Endothelial cell of umbilical vein (primary cell): ENCODE data around the gene CMSS1. TPM values are rescaled to one million over a fixed set of nuclear protein-coding genes. Genes with fewer than 3 reads are reported as not detected.

Source experiments
- BruUV-seq: library from RNA; stranded (reverse); fragments of 400-500 nt; replicated peaks from 2 replicates; lab custom pipeline; 2021; lab: Mats Ljungman, UMichigan
- CTCF ChIA-PET: fragments of 300-600, 350-600 bp; sonication (Branson Sonifier 250); formaldehyde crosslinking; loops from one replicate; lab custom pipeline; 2021; ENCODE audit warnings: antibody characterized with exemption, inconsistent platforms; lab: Charles Lee
- POLR2A ChIA-PET: fragments of 300-600, 350-600 bp; sonication (Branson Sonifier 250); formaldehyde crosslinking; loops from one replicate; lab custom pipeline; 2021; ENCODE audit warnings: antibody characterized with exemption, inconsistent platforms; lab: Charles Lee
- DNase-seq: peaks from one replicate; pipeline ENCODE4 v3.0.0-alpha.2; 2011; ENCODE audit warnings: low read depth, low spot score
- FAIRE-seq: peaks from 2 replicates; lab custom pipeline; 2011; peaks lifted over from hg19 to GRCh38; lab: Jason Lieb, UNC
- H2AFZ ChIP-seq: 2 replicates; pipeline ENCODE4 v1.6.0; 2012; ENCODE audit warnings: low read depth, low read length, control low read depth, inconsistent platforms
- H3K27ac ChIP-seq: 2 replicates; pipeline ENCODE4 v1.5.1; 2011; ENCODE audit warnings: low read depth, mild to moderate bottlenecking, control low read depth, low read length, moderate library complexity; ENCODE audit not compliant: insufficient read depth
- H3K27me3 ChIP-seq, 2 experiments: 2 replicates each; pipeline versions ENCODE4 v1.6.0 to v1.6.1; 2011; ENCODE audit warnings: low read length in 2 of 2, mixed read lengths in 1 of 2; ENCODE audit not compliant: control insufficient read depth in 2 of 2, insufficient read depth in 2 of 2
- H3K36me3 ChIP-seq, 2 experiments: 2 replicates in 1 of 2; 3 replicates in 1 of 2; pipeline ENCODE4 v1.5.1; 2011; ENCODE audit warnings: low read length in 2 of 2, mild to moderate bottlenecking in 1 of 2, moderate library complexity in 1 of 2; ENCODE audit not compliant: control insufficient read depth in 2 of 2, insufficient read depth in 2 of 2; ENCODE audit errors: extremely low read depth in 1 of 2
- H3K4me1 ChIP-seq: 3 replicates; pipeline ENCODE4 v1.5.1; 2011; ENCODE audit warnings: mild to moderate bottlenecking, low read length; ENCODE audit not compliant: control insufficient read depth, insufficient read depth; ENCODE audit errors: extremely low read depth
- H3K4me2 ChIP-seq: 2 replicates; pipeline ENCODE4 v1.6.1; 2011; ENCODE audit warnings: low read length, control low read depth, mixed read lengths; ENCODE audit not compliant: insufficient read depth
- H3K4me3 ChIP-seq, 3 experiments: fragments of 200-600 bp in 1 of 3; sonication (generic), shearing (Covaris generic) in 1 of 3; replicated peaks in 1 of 3; 2 replicates each; pipeline ENCODE4 v1.5.1; 2011 to 2016; ENCODE audit warnings: control low read depth in 3 of 3, low read length in 3 of 3, mild to moderate bottlenecking in 2 of 3, inconsistent platforms in 1 of 3, low read depth in 1 of 3, moderate library complexity in 1 of 3; ENCODE audit not compliant: insufficient read depth in 1 of 3
- H3K79me2 ChIP-seq: 2 replicates; pipeline ENCODE4 v1.6.0; 2012; ENCODE audit warnings: low read length, inconsistent platforms; ENCODE audit not compliant: control insufficient read depth, insufficient read depth
- H3K9ac ChIP-seq: replicated peaks from 2 replicates; pipeline ENCODE3; 2011; ENCODE audit warnings: low read length, control low read depth; ENCODE audit not compliant: insufficient read depth; ENCODE audit errors: extremely low read depth
- H3K9me1 ChIP-seq: replicated peaks from 3 replicates; pipeline ENCODE4 v1.6.0; 2011; ENCODE audit warnings: mild to moderate bottlenecking, low read length; ENCODE audit not compliant: control insufficient read depth, insufficient read depth; ENCODE audit errors: extremely low read depth
- H3K9me3 ChIP-seq: replicated peaks from 2 replicates; pipeline ENCODE4 v1.5.1; 2012; ENCODE audit warnings: low read length, inconsistent platforms; ENCODE audit not compliant: control insufficient read depth, insufficient read depth
- H4K20me1 ChIP-seq: replicated peaks from 2 replicates; pipeline ENCODE3; 2011; ENCODE audit warnings: mild to moderate bottlenecking, low read length; ENCODE audit not compliant: control insufficient read depth, insufficient read depth; ENCODE audit errors: extremely low read depth
- EZH2 ChIP-seq: IDR thresholded peaks from 2 replicates; pipeline ENCODE4 v1.6.1; 2012; ENCODE audit warnings: borderline replicate concordance, low read depth, mild to moderate bottlenecking, moderate library complexity, low read length, inconsistent platforms; ENCODE audit not compliant: severe bottlenecking
- JUN ChIP-seq: IDR thresholded peaks from 2 replicates; pipeline ENCODE4 v1.6.1; 2011; ENCODE audit warnings: borderline replicate concordance, low read depth; ENCODE audit not compliant: insufficient read length, insufficient read depth
- MYC ChIP-seq: IDR thresholded peaks from one replicate; pipeline ENCODE4 v1.6.1; 2011; ENCODE audit warnings: mild to moderate bottlenecking, low read depth, low read length
- POLR2AphosphoS5 ChIP-seq: IDR thresholded peaks from 2 replicates; pipeline ENCODE4 v1.6.1; 2012; ENCODE audit warnings: low read depth, mild to moderate bottlenecking, control low read depth, low read length, moderate library complexity; ENCODE audit not compliant: insufficient read depth
- dilution Hi-C: fragments of 300-500 bp; cut with MboI; formaldehyde crosslinking; loops from one replicate; pipeline ENCODE4 v1.15.0; 2019; ENCODE audit warnings: low sequenced_read_pairs; ENCODE audit not compliant: extremely low pct_ligation_motif_present
- intact Hi-C: fragments of 100-400 bp; cut with micrococcal nuclease; formaldehyde crosslinking; loops from one replicate; pipeline ENCODE4 v1.10.0; 2022
- polyA plus RNA-seq, 4 experiments: library from polyadenylated mRNA; depleted of rRNA in 3 of 4; stranded (reverse) in 3 of 4; unstranded in 1 of 4; fragments of >200 nt; gene quantifications; 2 replicates each; pipeline versions ENCODE4 v1.2.1 to v1.2.3, GENCODE V29; 2011 to 2012; ENCODE audit warnings: missing spikeins in 1 of 4
- total RNA-seq: library from RNA; stranded (reverse); gene quantifications from 2 replicates; pipeline ENCODE4 v1.2.3, GENCODE V29; 2021
- TF ChIP-seq, protein P1 (sequence below): IDR thresholded peaks from 2 replicates; pipeline ENCODE4 v1.6.1; 2011; ENCODE audit not compliant: insufficient read depth, insufficient read length

CMSS1 gene
- total and polyA plus RNA-seq, 2 donors (not counting 3 experiments of a cell fraction or from before 2014, with no cell fraction given), result 9.7 to 60.6 TPM

DNA sequence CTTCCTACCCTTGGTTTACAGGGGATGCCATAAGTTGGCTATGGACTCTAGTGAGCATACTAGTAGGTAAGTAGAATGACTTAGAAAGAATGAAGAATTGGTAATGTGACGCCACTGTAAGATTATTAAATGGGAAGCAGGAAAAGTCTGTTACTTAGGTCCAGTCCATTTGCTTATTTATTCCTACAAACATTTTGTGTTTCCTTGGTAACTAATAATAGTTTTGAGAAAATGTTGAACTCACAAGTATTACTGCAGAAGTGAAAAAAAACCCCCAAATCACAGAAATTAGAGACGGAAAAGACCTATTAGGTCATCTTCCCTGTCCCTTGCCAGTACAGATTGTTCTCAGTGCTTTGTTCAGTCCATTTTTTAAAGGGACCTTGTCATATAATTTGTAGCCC is 63.5 kb downstream of the CMSS1 start:
- peak overlapping the region; percentile 81 for H3K27ac ChIP-seq
- H3K4me1 ChIP-seq, result peaks cover 51% of the 10 kb centered on the region
- peak overlapping the region; percentile 54 for H3K4me2 ChIP-seq
- no peaks in the 10 kb centered on the region for H3K9me1 ChIP-seq
- CTCF ChIA-PET, result interaction anchor here (1.0 kb wide), 1 partner anchor 38 kb away, joined by 3 read pairs; no protein-coding TSS in a partner anchor
- H3K79me2 ChIP-seq, result peaks cover 3% of the 10 kb centered on the region
- intact Hi-C loops, result no loop called here
- H2AFZ ChIP-seq, result no peak overlapping the region
- DNase-seq (peak; percentile 76), FAIRE-seq (no peak)
- H3K9ac ChIP-seq, result peak overlapping the region; percentile 25
- peak overlapping the region in 1 of 3 experiments; percentile 30 for H3K4me3 ChIP-seq
- dilution Hi-C loops, result no loop called here
- POLR2A ChIA-PET, result no interaction called here
- no peaks in the 10 kb centered on the region for H3K9me3 ChIP-seq
- no peaks in the 10 kb centered on the region for H4K20me1 ChIP-seq
- peak; percentile 67 for TF ChIP-seq JUN
- no peak for TF ChIP-seq EZH2
- H3K36me3 ChIP-seq, result no peaks in the 10 kb centered on the region
- no TSS peak for BruUV-seq
- H3K27me3 ChIP-seq, result no peaks in the 10 kb centered on the region

DNA sequence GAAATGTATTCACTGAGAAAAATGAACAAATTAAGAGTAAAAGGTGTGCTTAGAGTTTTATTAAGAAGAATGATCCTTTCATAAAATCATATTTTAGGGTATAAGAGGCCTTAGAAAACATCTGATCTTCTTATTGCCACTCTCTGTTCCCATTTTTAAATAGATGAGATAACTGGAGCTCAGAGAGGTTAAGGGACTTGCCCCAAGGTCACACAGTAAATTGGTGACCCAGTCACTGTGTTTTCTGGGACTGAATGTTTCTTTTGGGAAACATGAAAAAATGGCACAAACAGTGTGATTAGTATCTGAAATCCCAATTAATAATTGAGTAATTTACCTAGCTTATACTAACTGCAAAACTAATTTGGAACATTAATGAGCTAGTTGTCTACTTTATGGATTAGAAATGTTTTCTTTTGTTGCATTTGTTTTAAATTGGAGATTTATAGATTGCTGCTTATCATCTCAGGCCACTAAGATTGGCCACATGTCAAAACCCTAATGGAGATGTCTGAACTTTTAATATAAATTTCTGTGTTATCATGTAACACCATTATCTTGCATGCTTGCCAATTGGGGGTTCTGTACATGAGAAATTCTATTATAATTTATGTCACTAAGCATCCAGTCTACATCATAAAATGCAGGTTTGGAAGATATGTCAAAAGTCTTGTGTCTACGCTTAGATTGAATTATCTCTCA is 64.9 kb downstream of the CMSS1 start:
- TF ChIP-seq EZH2 (no peak), POLR2AphosphoS5 (no peak), MYC (no peak)
- TF ChIP-seq, protein P1, sequence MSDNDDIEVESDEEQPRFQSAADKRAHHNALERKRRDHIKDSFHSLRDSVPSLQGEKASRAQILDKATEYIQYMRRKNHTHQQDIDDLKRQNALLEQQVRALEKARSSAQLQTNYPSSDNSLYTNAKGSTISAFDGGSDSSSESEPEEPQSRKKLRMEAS, result no peak
- Histone ChIP-seq H3K79me2 (peaks cover 3% of the 10 kb centered on the region), H3K4me2 (no peak overlapping the region), H3K9me3 (no peaks in the 10 kb centered on the region), H3K4me1 (peaks cover 40% of the 10 kb centered on the region), H2AFZ (no peak overlapping the region), H3K9me1 (no peaks in the 10 kb centered on the region), H4K20me1 (no peaks in the 10 kb centered on the region), H3K4me3 (no peak overlapping the region), H3K27ac (no peak overlapping the region), H3K36me3 (no peaks in the 10 kb centered on the region), H3K9ac (no peak overlapping the region), H3K27me3 (no peaks in the 10 kb centered on the region)
- ChIA-PET POLR2A (no interaction called here), CTCF (interaction anchor here (0.9 to 2.5 kb wide), 2 partner anchors 12 to 40 kb away, joined by 3 to 10 read pairs; no protein-coding TSS in a partner anchor)
- intact Hi-C loops, result no loop called here
- dilution Hi-C loops, result no loop called here
- BruUV-seq, result no TSS peak
- FAIRE-seq, result no peak
- no peak for DNase-seq
